Germinal center (tissue), 1 donor: ENCODE measurements around the gene RASGRP3.
"Not testable (repeated sequence)": the region's sequence is repeated elsewhere in the genome, so short reads cannot be mapped to it uniquely, and the experiment has no call there.

Experiments used
- DNase-seq: peaks from one replicate; pipeline ENCODE4 v3.0.0; 2012; ENCODE audit warnings: mixed read lengths, low spot score

Gene RASGRP3

GRCh38 chr2:33457556-33458247 is 18.7 kb upstream of the RASGRP3 start:
- no peak for DNase-seq

DNA sequence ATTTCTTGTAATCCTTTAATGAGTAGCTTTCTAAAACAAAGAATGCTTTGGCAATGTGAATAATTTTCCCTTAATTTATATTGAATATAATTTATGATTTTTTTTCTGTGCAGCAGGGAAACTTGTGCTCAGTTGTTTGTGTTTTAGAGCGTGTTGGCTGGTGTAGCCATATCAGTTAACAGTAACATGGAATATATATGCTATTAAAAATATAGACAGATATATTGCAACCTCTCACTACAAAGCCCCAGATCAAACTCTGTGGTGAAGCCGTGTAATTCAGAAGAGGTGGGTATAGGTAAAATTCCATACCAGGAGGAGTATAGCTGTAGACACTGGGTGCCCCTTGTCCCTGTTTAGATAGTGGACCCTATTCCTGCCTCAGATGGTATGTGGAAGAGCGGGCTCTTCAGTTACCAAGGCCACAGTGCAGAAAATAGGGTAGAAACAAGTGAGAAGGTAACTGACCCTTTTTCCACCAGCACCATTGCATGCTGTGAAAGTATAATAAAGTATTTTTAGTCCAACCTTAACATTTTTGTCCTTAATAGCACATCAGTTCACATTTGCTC is 18.1 kb upstream of the RASGRP3 start:
- DNase-seq = no peak

DNA sequence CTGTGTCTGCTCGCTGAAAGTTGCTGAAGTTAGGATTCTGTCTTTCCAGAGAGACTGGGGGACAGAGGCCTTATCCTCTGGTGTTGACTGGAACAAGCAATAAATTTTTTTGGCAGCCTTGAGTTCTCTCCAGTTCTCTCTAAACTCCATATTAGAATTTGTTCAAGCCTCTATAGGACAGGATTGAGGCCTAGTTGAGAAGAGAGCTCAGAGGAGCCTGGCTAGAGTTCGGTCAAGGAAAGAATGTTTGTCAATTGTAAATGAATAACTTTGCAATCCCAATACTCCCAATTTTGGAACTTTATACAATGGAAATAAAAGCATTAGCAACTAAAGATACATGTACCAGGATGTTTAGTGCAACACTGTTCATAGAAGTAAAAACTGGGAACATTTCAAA is 16.7 kb upstream of the RASGRP3 start:
- DNase-seq = no peak

GRCh38 chr2:33462512-33462911 is 13.9 kb upstream of the RASGRP3 start:
- not testable (repeated sequence) for DNase-seq

DNA sequence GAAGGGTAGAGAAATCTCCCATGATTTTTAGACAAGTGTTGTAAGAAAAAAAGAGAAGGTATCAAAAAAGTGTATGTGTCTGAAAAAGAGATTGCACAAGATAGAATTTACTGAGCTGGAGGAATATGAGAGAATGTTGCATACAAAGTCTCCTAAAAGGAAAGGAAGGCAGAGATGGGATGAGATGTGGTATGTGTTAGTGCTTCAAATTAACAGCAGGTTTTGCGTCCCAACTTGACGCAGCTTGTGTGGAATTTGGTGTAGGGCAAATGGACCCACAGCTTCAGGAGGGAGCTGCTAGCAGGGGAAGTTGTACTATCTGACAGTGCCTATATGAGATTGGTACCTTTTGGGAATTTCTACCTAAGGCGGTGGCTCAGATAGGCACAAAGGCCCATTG is 9.0 kb upstream of the RASGRP3 start:
- no peak for DNase-seq

DNA sequence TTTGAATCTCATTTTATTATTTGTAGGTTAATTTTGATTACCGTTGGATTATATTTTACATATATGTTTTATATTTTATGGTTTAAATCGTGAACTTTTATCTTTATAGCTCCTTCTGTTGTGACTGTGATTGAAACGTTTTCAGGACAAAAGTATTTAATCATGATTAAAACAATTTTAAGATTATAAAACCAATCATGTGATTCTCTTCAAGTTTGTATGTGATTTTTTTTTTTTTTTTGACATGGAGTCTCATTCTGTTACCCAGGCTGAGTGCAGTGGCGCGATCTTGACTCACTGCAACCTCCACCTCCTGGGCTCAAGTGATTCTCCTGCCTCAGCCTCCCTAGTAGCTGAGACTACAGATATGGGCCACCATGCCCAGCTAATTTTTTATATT is 7.2 kb upstream of the RASGRP3 start:
- no peak for DNase-seq

DNA sequence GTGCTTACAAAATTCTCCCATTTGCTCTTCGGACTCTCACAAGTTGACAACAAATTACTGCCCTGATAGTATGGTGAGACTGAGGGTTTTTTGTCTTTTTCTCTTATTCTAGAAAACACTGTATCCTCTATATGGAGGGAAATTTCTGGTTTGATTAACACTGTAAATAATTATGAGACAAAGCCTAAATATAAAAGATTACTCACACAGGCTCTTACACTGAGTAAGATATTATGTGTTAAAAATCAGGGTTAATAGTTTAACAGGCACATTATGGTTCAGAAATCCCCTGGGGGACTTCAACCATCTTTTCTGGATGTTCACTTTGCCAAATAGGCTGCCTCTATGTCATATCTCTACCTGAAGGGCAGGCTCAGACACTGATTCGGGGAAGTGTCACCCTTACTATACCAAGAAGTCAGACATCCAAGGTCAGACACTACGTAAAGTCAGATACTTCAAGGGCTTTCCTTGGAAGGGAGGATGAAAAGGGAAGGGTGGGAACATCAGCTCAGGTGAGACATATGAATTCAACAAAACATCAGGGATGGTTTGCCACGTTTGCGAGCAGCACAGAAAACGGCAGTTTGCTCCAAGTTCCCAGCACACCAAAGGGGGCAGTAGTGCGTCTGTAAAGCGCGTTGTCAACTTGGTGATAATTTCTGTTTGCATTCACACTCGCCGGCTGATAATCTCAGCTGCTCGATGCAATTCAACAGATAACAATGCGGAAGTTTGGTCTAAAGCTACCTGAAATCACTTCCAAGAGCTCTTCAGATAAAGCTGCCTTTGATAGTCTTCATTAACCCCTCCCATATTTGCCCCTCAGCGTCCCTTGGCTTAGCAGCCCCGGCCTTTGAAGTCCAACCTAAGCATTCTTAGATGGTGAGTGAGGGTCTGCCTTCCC is 972 bp upstream of the RASGRP3 start:
- DNase-seq = peak; percentile 79

DNA sequence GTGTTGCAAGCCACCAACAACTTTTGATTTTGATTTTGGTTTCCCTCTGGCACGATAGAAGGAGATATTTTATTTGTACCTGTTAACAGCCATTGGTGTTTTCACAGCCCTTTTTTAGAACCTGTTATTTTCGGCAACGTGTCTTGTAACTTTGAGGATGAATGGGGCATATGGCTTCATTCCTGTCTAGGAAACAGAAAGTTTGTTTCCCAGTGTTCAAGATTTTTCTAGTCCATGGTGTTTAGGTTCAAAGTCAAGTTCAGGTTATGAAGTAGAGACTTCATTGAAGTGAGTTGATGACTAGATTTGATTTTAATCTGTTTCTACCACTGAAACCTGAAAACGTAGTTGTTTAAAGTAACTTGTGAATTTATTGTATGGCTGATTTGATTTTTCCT is 343 bp downstream of the RASGRP3 start:
- no peak for DNase-seq

- DNase-seq = peak; percentile 76
Measured at GRCh38 chr2:33477473-33478468, 1.3 kb downstream of the RASGRP3 start.

- peak; percentile 43 for DNase-seq
Measured at GRCh38 chr2:33478968-33479731, 2.7 kb downstream of the RASGRP3 start.

- DNase-seq = no peak
Measured at GRCh38 chr2:33482518-33482917, 6.1 kb downstream of the RASGRP3 start.

- no peak for DNase-seq
Measured at GRCh38 chr2:33484042-33484621, 7.7 kb downstream of the RASGRP3 start.

- no peak for DNase-seq
Measured at GRCh38 chr2:33485051-33485450, 8.6 kb downstream of the RASGRP3 start.

DNA sequence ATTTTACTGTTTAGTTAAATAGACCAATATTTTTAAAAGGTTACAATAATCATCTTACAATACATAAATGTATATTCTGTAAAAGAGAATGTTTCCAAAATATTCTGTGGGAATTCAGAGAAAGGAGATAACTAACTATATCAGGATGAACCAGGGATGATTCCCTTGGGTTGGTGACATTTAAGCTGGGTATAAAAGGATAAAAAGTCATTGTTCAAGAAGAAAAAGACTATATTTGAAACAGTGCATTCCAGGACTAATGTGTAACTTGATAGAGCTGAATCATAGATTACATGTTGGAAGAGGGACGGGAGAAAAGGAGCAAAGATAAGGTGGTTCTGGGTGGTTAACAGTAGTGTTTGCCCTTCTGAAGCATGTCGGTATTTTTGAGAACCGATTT is 10.1 kb downstream of the RASGRP3 start:
- DNase-seq = no peak

DNA sequence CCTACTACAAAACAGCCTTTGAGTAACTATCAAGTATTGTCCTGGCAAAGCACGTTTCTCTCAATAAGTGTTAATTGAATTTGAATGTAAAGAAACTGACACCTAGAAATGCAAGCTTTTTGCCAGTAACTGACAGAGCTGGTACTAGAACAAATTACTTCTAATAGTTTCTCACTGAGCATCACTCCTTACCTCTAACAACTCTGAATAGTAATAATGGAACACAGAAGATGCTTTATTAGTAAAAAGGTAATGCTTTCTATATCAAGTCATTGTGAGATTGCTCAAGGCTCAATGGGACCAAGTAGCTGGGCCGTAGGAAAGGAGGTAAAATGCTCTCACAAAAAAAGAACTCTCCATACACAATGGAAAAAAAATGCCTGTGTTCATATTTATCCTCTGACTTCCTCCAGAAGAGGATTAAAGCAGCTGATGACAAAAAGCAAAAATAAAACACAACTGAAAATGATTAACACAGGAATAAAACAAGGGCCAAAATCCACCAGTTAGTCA is 11.8 kb downstream of the RASGRP3 start:
- no peak for DNase-seq

DNA sequence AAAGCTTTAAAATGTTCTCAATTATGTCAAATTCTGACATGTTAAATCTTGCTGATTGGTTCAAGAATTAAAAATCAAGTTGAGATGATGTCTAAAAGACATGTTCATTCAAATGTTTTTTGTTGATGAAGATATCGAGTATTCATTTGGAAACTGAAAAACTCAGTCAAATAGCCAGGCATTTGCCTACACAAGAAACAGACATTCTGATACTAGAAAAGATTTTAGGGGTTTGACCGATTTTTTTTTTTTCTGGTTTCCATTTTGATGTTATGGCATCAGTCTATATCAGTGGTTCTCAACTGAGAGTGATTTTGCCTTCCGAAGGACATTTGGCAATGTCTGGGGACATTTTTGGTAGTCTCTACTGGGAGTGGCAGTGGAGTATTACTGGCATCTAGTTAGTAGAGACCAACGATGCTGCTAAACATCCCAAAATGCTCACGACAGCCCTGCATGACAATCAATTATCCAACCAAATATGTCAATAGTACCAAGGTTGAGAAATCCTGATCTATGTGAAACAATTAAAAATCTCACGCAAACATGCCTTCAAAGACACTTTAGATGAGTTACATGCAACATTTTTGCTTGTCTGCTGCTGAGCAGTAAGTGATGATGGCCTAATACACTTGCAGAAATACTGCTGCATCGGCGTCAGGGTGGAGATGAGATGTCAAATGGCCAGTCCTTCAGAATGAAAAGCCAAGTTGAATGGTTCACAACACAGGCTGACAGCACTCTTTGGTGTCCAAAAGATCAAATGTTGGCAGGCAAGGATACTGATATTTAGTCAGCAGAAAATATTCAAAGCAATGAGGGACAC is 12.5 kb downstream of the RASGRP3 start:
- no peak for DNase-seq

DNA sequence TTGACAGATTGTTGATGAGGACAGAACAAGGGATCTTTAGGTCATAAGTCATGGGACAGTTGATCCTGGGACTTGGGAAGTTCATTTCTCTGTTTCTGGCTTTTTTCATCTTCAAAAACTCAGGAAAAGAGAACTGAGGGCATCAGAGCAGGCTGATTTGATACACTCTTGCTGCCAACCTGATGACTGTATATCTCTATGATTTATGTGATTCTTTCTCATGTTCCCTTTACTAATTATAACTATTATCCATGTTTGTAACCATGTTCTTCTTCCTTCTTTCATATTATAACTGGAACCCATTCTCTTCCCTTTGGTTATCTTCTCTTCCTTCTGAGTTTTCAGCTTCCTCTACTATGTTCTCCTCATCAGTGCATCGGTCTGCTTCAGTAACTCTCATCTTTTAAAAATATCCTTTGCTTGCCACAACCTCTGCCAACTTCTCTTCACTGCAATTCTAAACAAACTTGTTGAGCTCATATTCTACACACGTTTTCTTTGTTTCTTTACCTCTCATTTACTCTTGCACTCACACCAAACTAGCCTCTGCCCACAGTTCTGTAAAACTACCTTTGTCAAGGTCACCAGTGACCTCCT is 13.5 kb downstream of the RASGRP3 start:
- no peak for DNase-seq

- no peak for DNase-seq
Measured at GRCh38 chr2:33491441-33492084, 15.1 kb downstream of the RASGRP3 start.
